Dermis microvascular lymphatic vessel endothelial cell (primary cell): ENCODE data around the gene SSBP3. TPM values are rescaled to one million over a fixed set of nuclear protein-coding genes. Genes with fewer than 3 reads are reported as not detected.

Experiments used
- DNase-seq, 2 donors: peaks; one replicate each; pipeline versions ENCODE4 v3.0.0 to v3.0.0-alpha.2; 2010; ENCODE audit warnings: low read depth in 2 of 2
- total RNA-seq: library from RNA; depleted of rRNA; stranded (reverse); fragments of >200 nt; gene quantifications from 2 replicates; pipeline ENCODE4 v1.2.1, GENCODE V29; 2014

SSBP3 gene
- total RNA-seq, 1 donor from 2014 or later = 8.7 TPM

GRCh38 chr1:54309631-54310366 is 96.4 kb downstream of the SSBP3 start:
- no peak for DNase-seq

GRCh38 chr1:54307305-54307704 is 98.9 kb downstream of the SSBP3 start:
- DNase-seq = no peak

GRCh38 chr1:54305906-54306514 is 100.2 kb downstream of the SSBP3 start:
- no peak for DNase-seq

- no peak for DNase-seq
Measured at GRCh38 chr1:54304518-54304917, 101.7 kb downstream of the SSBP3 start.

GRCh38 chr1:54302951-54303843 is 103.0 kb downstream of the SSBP3 start:
- peak in 1 of 2 donors; percentile 36 for DNase-seq

GRCh38 chr1:54302549-54302948 is 103.6 kb downstream of the SSBP3 start:
- no peak for DNase-seq

GRCh38 chr1:54301497-54301896 is 104.7 kb downstream of the SSBP3 start:
- no peak for DNase-seq

GRCh38 chr1:54300401-54300800 is 105.8 kb downstream of the SSBP3 start:
- no peak for DNase-seq

GRCh38 chr1:54299037-54299436 is 107.2 kb downstream of the SSBP3 start:
- no peak for DNase-seq

GRCh38 chr1:54298284-54299033 is 107.7 kb downstream of the SSBP3 start:
- DNase-seq = peak in 1 of 2 donors; percentile 50

- DNase-seq = peak in 1 of 2 donors; percentile 37
Measured at GRCh38 chr1:54297596-54298283, 108.5 kb downstream of the SSBP3 start.

GRCh38 chr1:54296666-54297065 is 109.5 kb downstream of the SSBP3 start:
- DNase-seq = no peak

- no peak for DNase-seq
Measured at GRCh38 chr1:54294887-54295286, 111.3 kb downstream of the SSBP3 start.

GRCh38 chr1:54292002-54292911 is 113.9 kb downstream of the SSBP3 start:
- no peak for DNase-seq

- DNase-seq = no peak
Measured at GRCh38 chr1:54291276-54292001, 114.8 kb downstream of the SSBP3 start.

GRCh38 chr1:54290506-54291184 is 115.5 kb downstream of the SSBP3 start:
- no peak for DNase-seq

GRCh38 chr1:54289712-54290233 is 116.4 kb downstream of the SSBP3 start:
- DNase-seq = no peak

- DNase-seq = peak in 1 of 2 donors; percentile 24
Measured at GRCh38 chr1:54287801-54288211, 118.4 kb downstream of the SSBP3 start.
